Measurements from ENCODE around the gene KIAA2012. TPM values are rescaled to one million over a fixed set of nuclear protein-coding genes. Genes with fewer than 3 reads are reported as not detected.

The KIAA2012 gene
- total RNA-seq, 2 experiments from 2014 or later = not detected

Other genes starting within 250 kb of the KIAA2012 start
- gene FZD7, start 39.4 kb upstream of the KIAA2012 start, total RNA-seq = under 1 TPM; 0.58 to 0.62 TPM
- gene SUMO1, start 165.3 kb downstream of the KIAA2012 start, total RNA-seq = 100 to 1,000 TPM; 114 to 119 TPM
- gene NOP58, start 192.5 kb downstream of the KIAA2012 start, total RNA-seq = 100 to 1,000 TPM; 151 to 155 TPM